Lung (tissue), 12 donors: ENCODE data around the gene POU2F2. TPM values are rescaled to one million over a fixed set of nuclear protein-coding genes. Genes with fewer than 3 reads are reported as not detected.

Experiments used
- ATAC-seq: fragments of 200-7000 bp; cut with Tn5 transposase; one replicate; pipeline ENCODE4 v1.9.1; 2020; ENCODE audit warnings: moderate number of reproducible peaks; ENCODE audit not compliant: insufficient read depth, low FRiP score
- DNase-seq, 3 donors: peaks; one replicate each; pipeline ENCODE4 v3.0.0-alpha.2; 2013 to 2017
- H3K27ac ChIP-seq, 2 donors: one replicate each; pipeline ENCODE4 v1.5.1; 2013; ENCODE audit warnings: mild to moderate bottlenecking in 2 of 2, moderate library complexity in 2 of 2, control low read depth in 1 of 2, inconsistent platforms in 1 of 2, low read depth in 1 of 2, low read length in 1 of 2
- H3K27me3 ChIP-seq, 3 donors: one replicate each; pipeline ENCODE4 v1.5.1; 2013; ENCODE audit warnings: low read length in 2 of 3; ENCODE audit not compliant: control insufficient read depth in 3 of 3, insufficient read depth in 3 of 3
- H3K36me3 ChIP-seq, 4 donors: one replicate each; pipeline ENCODE4 v1.5.1; 2013; ENCODE audit warnings: low read length in 4 of 4, mild to moderate bottlenecking in 1 of 4, moderate library complexity in 1 of 4; ENCODE audit not compliant: control insufficient read depth in 4 of 4, insufficient read depth in 4 of 4
- H3K4me1 ChIP-seq, 5 donors: one replicate each; pipeline ENCODE4 v1.5.1; 2013; ENCODE audit warnings: low read length in 5 of 5, mild to moderate bottlenecking in 2 of 5, moderate library complexity in 1 of 5; ENCODE audit not compliant: control insufficient read depth in 5 of 5, insufficient read depth in 5 of 5
- H3K4me3 ChIP-seq: one replicate; pipeline ENCODE4 v1.5.1; 2013; ENCODE audit warnings: mild to moderate bottlenecking, control low read depth, moderate library complexity
- H3K9ac ChIP-seq, 2 donors: one replicate each; pipeline ENCODE4 v1.5.1; 2013; ENCODE audit warnings: low read length in 2 of 2, control low read depth in 1 of 2; ENCODE audit not compliant: insufficient read depth in 1 of 2
- H3K9me3 ChIP-seq, 4 donors: one replicate each; pipeline ENCODE4 v1.5.1; 2013; ENCODE audit warnings: low read length in 3 of 4, mild to moderate bottlenecking in 1 of 4, moderate library complexity in 1 of 4; ENCODE audit not compliant: control insufficient read depth in 4 of 4, insufficient read depth in 3 of 4
- WGBS, 2 donors: extraction: QIAGEN DNeasy Blood & Tissue Kit; methylation state at CpG; one replicate each; pipeline ENCODE4 v1.1.7; 2013; 5-methylcytosine and 5-hydroxymethylcytosine counted together
- polyA plus RNA-seq, 2 donors: library from polyadenylated mRNA; stranded (reverse); fragments of 200-250 nt; gene quantifications; one replicate each; pipeline ENCODE4 v1.2.1, GENCODE V29; 2013
- total RNA-seq, 2 donors: library from RNA; depleted of rRNA in 1 of 2; stranded (reverse); fragments of >200 nt in 1 of 2; gene quantifications; one replicate each; pipeline ENCODE4 v1.2.1, GENCODE V29; 2014 to 2021
- TF ChIP-seq, protein P1 (sequence below): IDR thresholded peaks from 2 replicates; pipeline ENCODE4 v1.5.1; 2012; ENCODE audit warnings: mild to moderate bottlenecking; ENCODE audit errors: control extremely low read depth, extremely low read depth
- donor health status: control.
- donor health status: control.
- donor health status: Bipolar disorder and iron deficiency.
- donor health status: healthy.
- donor health status: DM: yes; HTN: yes; CAD: no.

POU2F2 gene
- total and polyA plus RNA-seq, 4 donors = 1.9 to 11.9 (median 5.4) TPM

DNA sequence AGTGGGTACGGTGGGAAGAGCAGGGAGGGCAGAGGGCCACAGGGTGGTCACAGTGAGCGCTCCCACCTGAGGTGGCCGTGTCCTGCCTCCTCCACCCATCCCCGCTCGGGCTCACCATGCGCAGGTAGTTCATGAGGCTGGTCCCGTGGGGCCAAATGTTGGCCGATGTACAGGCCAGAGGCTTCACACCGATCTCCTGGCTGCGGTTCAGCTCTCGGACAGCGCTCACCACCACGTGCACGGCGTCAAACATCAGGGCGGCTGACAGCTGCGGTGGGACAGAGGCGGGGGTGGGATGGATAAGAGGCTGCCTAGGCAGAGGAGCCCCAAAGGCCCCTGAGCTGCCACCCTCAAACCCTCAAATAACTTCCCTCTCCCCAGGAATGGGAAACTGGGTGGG lies 78.0 kb downstream of the POU2F2 start:
- Histone ChIP-seq H3K27me3 (no peaks in the 10 kb centered on the region), H3K4me3 (no peak overlapping the region), H3K27ac (no peak overlapping the region), H3K9ac (no peak overlapping the region), H3K9me3 (no peaks in the 10 kb centered on the region), H3K36me3 (no peaks in the 10 kb centered on the region), H3K4me1 (no peaks in the 10 kb centered on the region)
- no peak for DNase-seq
- WGBS, 2 donors = 82 to 93% methylated on average over 18 of the region's 18 CpGs
- TF ChIP-seq, protein P1, sequence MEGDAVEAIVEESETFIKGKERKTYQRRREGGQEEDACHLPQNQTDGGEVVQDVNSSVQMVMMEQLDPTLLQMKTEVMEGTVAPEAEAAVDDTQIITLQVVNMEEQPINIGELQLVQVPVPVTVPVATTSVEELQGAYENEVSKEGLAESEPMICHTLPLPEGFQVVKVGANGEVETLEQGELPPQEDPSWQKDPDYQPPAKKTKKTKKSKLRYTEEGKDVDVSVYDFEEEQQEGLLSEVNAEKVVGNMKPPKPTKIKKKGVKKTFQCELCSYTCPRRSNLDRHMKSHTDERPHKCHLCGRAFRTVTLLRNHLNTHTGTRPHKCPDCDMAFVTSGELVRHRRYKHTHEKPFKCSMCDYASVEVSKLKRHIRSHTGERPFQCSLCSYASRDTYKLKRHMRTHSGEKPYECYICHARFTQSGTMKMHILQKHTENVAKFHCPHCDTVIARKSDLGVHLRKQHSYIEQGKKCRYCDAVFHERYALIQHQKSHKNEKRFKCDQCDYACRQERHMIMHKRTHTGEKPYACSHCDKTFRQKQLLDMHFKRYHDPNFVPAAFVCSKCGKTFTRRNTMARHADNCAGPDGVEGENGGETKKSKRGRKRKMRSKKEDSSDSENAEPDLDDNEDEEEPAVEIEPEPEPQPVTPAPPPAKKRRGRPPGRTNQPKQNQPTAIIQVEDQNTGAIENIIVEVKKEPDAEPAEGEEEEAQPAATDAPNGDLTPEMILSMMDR = no peak
- no peak for ATAC-seq

DNA sequence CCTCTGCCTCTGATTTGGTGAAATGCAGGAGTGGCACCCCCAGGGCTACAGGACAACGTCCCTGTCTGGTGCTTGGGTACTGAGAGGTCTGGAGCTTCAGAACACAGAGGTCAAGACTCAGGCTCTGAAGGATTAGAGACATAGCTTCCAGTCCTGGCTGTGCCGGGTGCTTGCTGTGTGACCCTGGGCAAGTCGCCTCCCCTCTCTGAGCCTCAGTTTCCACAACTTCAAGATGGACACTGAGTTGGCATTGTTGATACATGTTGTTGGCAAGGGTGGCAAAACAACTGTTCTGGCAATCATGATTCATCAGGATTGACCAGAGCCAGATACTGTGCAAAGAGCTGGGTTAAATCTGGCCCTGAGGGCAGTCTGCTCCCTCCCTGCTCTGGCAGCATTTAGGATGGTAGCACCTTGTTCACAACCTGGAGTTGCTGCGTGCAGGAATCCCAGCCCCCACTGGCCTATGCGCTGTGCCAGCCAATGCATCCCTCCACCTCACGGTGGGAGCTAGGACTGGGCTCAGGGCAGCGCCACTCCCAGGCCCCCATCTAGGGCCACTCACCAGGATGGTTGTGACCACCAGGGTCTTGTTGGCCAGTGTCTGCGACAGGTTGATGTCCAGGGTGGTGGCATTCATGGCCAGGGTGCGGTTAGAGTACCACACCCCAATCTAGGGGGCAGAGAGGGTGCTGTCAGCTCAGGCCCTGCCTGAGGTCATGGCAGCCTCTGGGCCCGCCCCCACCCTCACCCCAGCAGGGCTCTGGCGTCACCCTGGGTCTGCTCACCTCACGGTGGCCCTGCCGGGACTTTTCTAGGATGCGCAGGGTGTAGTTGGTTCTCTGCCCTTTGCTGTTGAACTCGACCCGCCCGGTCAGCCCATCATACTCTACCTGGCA lies 79.0 kb downstream of the POU2F2 start:
- Histone ChIP-seq H3K4me3 (no peak overlapping the region), H3K27ac (no peak overlapping the region), H3K9ac (no peak overlapping the region), H3K27me3 (no peaks in the 10 kb centered on the region), H3K9me3 (no peaks in the 10 kb centered on the region), H3K4me1 (no peaks in the 10 kb centered on the region), H3K36me3 (no peaks in the 10 kb centered on the region)
- TF ChIP-seq, protein P1 = no peak
- no peak for DNase-seq
- WGBS, 2 donors = 91 to 92% methylated on average over 17 of the region's 17 CpGs
- peak; percentile 15 for ATAC-seq

DNA sequence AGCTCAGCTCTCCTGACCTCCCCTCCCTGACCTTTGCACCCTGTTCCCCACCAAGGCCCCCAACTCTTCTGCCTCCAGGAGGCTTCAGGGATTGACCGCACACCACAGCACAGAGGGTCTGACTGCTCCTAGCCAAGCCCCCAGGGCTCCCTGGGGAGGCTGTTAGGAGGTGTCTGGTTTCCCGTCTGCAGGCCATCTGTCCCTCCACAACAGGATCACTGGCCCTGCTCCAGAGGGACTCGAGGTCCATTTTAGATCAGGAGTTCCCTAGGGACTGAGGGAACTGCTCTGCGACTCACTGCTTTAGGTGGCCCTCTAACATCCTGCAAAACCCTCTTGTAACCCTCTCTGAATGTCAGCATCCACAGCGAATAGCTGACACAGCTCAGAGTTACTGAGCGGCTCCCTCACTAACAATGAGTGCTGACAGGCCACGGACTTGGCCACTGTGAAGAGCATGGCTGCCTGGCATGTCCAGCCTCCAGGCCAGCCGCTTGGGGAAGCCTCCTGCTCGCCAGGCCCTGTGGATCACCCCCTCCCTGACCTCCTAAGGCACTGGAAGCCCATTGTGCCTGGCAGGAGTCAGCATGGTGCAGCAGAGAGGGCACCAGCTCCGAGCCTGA lies 79.9 kb downstream of the POU2F2 start:
- Histone ChIP-seq H3K4me3 (no peak overlapping the region), H3K9ac (no peak overlapping the region), H3K27ac (no peak overlapping the region), H3K36me3 (no peaks in the 10 kb centered on the region), H3K4me1 (no peaks in the 10 kb centered on the region), H3K27me3 (no peaks in the 10 kb centered on the region), H3K9me3 (no peaks in the 10 kb centered on the region)
- ATAC-seq = no peak
- no peak for DNase-seq
- TF ChIP-seq, protein P1 = no peak
- WGBS, 2 donors = 72 to 83% methylated on average over 10 of the region's 10 CpGs
